ENCODE measurements around the gene UBE2L5. TPM values are rescaled to one million over a fixed set of nuclear protein-coding genes. Genes with fewer than 3 reads are reported as not detected.

The UBE2L5 gene
- total RNA-seq, 1 donor from 2014 or later, result not detected

DNA sequence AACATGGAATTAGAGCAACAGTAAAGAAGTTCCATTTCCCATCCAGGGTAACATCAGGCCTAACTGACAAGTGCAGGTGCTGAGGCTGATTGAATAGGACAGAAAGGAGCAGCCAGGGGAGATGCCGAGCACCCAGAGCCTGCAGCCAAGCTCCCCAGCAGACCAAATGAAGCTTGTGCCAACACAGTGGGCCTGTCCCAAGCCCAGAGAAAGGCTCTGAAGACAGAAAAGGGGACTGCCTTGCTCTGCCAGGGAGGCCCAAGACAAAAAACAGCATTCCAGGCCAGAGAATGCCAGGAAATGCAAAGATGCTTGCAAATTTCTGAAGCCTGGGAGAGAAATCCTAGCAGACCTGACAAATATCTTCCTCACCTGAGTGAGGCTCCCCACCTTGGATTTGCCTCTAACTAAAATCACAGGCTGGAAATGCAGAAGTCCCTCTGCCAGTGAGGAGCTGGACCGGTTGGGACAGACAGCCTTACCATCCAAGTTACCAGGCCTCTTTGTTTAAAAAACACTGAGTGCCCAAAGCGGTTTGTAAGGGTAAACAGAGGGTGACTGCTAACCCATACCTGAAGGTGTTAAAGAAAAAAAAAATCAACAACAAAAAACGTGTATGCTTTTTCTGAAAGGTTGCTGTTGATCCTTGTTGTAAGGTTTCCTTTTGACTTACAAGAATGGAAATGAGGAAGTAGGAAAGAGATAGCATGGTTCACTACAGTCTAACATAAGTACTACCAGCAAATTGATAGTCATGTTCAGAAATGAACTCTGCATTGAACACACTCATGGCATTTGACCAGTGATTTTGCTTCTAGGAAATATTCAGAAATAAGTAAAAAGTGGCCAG, 55.3 kb downstream of the UBE2L5 start:
- no peak for DNase-seq
- no peak for TF ChIP-seq CTCF (IDR thresholded peaks at IDR 0.05; ENCODE audit: borderline replicate concordance)
- intact Hi-C loops (cut with micrococcal nuclease), result no loop called here

More for the DNA sequence above, 55.3 kb downstream of the UBE2L5 start:
- no peaks in the 10 kb centered on the region for H3K4me1 ChIP-seq
- no peaks in the 10 kb centered on the region for H3K36me3 ChIP-seq
- H3K27ac ChIP-seq (replicated peaks), result no peak overlapping the region
- no peaks in the 10 kb centered on the region for H3K27me3 ChIP-seq (ENCODE audit: low read depth)
- H3K9me3 ChIP-seq (replicated peaks), result no peaks in the 10 kb centered on the region
- no peak overlapping the region for H3K4me3 ChIP-seq

Other genes starting within 250 kb of the UBE2L5 start
- gene KATNAL1, start 114.9 kb upstream of the UBE2L5 start, total RNA-seq, result 46.9 TPM
- 161 TPM for gene HMGB1, start 43.4 kb downstream of the UBE2L5 start, total RNA-seq
- gene USPL1, start 195.4 kb downstream of the UBE2L5 start, total RNA-seq, result 9.1 TPM

All from left ventricle myocardium inferior (tissue), 1 donor.